Activated CD8-positive, alpha-beta memory T cell treated with anti-CD3 and anti-CD28 coated beads, Interleukin-2, amount 50 U/mL, for 1 hour (primary cell): ENCODE data around the gene CDH13.

Experiments
- DNase-seq: peaks from one replicate; pipeline ENCODE4 v3.0.0-alpha.2; 2020; ENCODE audit errors: extremely low read depth

Gene CDH13

DNA sequence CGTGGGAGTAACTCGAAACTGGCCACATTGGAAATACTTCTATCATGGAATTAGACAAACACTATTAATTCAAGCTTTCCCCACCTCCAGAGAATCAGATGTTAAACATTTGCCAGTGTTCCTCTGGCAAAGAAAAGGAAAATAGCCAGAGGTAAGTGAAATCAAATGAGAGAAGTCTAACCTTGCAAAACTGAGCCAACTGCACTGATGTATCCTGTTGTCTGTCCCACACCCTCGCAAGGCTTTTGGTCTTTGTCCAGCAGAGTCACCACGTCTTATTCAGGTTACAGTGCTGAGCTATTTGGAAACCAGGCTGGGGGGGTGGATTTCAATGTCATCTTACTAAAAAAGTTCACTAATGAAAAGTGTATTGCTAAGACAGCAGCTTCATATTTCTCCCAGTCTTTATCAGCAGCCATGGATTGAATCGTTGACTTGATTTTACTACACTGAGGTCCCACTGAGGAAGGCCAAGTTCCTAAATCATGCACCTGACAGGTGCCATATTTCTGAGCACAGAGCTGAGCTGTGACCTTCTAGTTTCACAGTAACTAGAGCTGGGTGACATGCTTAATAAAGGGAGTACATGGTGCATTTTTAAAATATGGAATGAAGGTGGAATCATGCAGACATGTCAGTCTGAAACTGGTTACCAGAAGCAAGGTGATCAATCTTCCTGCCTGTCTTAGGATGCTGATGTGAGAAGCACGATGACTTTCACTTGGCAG, 1095.9 kb downstream of the CDH13 start:
- no peak for DNase-seq

DNA sequence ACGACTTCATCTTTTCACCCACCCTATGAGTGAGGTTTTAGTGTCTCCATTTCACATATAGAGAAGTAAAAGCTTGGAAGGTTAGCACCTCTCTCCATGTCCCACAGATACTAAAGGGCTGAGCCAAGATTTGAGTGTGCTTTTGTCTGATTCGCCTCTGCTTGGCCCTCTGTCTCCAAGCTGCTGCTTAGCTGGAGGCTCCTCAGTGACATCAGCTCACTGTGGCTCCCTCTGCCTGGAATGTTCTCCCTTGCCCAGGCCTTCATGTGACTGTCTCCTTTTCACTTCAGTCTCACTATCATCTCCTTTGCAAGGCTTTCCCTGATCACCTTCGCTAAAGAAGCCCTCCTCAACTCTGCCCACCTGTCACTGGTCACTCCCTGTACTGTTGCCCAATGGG, 1096.5 kb downstream of the CDH13 start:
- no peak for DNase-seq

DNA sequence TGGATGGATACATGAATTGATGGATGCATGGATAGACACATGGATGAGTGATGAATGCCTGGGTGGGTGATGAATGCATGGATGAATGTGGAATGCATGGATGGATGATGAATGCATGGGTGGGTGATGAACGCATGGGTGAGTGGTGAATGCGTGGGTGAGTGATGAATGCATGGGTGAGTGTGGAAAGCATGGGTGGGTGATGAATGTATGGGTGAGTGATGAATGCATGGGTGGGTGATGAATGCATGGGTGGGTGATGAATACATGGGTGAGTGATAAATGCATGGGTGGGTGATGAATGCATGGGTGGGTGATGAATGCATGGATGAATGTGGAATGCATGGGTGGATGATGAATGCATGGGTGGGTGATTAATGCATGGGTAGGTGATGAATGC, 1097.1 kb downstream of the CDH13 start:
- DNase-seq, result no peak

DNA sequence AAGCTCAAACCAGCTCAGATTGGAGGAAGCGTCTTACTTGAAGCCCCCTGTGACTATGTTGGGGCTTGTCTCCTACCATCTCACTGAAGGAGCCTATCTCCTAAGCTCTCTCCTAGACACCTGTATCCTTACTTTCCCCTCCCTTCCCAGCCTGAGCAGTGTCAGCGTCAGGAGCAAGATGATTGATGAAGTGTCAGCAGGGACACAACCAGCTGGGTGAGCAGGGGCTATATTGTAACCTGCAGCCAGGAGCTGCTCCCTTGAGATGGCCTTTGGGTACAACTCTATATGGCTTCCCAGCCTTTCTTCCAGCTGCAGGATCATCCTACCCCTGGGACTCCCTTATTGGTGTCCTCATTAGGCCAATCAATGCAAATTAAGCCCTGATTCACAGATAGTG, 1097.8 kb downstream of the CDH13 start:
- DNase-seq, result no peak

DNA sequence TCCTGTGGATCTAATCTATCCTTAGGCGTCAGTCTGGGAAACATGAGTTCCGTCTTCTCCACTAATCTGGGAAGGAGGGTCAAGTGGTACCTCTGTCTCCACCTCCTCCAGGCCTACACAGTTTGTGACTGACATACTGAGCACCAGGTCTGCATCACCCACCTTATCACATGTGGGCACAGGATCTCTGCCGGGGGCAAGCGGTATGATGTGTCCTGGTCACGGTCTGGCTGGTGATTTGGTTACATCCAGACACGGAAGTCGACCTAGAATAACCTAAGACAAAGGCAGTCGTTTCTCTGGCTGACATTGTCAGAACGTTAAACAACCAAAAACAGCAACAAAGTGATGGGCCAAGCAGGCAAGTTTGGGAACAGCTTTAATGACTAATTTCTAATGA, 1098.5 kb downstream of the CDH13 start:
- no peak for DNase-seq

DNA sequence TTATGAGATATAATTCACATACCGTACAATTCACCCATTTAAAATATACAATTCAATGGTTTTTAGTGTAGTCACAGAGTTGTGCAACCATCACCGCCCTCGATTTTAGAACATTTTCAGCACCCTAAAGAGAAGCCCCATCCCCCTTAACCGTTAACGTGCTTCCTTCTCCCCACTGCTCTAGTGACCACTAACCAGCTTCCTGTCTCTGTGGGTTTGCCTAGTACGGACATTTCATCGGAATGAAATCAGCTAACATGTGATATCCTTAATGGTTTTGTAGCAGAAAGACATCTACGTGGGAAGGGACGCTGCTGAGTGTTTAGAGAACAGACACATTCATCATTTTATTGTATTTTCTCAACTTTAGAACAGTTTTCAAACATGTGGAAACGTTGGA, 1100.2 kb downstream of the CDH13 start:
- DNase-seq, result no peak

GRCh38 chr16:83727751-83728352, 1101.1 kb downstream of the CDH13 start:
- DNase-seq, result no peak

DNA sequence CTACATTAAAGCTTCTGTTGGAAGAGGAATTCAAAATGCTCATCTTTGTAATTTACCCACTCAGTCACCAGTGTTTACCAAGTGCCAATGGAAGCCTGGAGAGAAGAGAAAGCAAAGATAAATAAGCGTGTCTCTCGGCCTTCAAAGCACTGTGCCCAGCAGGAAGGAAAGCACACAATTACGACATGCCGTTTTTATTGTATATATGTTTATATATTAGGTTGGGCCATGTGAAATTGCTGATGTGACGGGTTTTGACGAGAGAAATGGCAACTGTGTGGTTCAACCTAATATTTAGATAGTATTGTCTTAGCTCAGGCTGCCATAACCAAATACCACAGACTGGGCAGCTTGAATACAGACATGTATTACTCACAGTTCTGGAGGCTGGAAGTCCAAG, 1101.7 kb downstream of the CDH13 start:
- no peak for DNase-seq

DNA sequence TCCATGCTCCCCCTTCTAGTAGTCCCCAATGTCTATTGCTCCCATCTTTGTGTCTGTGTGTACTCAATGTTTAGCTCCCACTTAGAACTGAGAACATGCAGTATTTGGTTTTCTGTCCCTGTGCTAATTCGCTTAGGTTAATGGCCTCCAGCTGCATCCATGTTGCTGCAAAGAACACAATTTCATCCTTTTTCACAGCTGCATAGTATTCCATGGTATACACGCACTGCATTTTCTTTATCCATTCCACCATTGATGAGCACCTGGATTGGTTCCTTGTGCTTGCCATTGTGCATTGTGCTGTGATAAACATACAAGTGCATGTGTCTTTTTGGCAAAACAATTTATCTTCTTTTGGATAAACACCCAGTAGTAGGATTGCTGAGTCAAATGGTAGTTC, 1104.0 kb downstream of the CDH13 start:
- no peak for DNase-seq

DNA sequence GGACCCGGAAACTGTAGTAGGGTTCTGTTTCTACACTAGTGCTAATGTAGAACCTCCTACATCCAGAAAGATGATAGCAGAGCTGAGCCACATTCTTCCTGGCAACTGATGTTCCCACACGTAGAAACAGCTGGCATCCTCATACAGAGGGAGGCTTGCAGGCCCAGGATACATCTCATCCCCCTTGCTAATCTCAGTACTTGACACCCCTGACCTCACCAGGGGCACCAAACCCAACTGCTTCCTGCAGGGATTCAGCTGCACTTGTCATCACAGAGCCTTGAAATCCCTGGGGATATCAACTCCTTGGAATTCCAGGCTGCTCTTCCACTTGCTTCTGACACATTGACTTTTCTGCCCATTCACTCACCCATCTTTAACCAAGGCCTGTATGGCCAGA, 1105.8 kb downstream of the CDH13 start:
- DNase-seq, result no peak

GRCh38 chr16:83733301-83733700, 1106.5 kb downstream of the CDH13 start:
- no peak for DNase-seq

DNA sequence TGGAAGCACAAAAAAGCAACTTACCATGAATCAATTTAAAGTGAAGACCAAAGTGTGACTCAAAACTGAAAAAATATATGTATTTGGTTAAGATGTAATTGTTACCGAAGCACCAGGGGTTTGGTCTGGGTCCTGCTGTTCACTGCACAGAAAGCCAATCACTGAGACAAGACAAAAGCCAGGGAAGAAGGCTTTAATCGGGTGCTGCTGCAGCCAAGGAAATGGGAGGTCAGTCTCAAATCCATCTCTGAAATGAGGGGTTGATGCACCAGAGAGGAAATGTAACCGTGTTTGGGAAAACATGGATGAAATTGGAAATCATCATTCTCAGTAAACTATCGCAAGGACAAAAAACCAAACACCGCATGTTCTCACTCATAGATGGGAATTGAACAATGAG, 1107.4 kb downstream of the CDH13 start:
- no peak for DNase-seq

DNA sequence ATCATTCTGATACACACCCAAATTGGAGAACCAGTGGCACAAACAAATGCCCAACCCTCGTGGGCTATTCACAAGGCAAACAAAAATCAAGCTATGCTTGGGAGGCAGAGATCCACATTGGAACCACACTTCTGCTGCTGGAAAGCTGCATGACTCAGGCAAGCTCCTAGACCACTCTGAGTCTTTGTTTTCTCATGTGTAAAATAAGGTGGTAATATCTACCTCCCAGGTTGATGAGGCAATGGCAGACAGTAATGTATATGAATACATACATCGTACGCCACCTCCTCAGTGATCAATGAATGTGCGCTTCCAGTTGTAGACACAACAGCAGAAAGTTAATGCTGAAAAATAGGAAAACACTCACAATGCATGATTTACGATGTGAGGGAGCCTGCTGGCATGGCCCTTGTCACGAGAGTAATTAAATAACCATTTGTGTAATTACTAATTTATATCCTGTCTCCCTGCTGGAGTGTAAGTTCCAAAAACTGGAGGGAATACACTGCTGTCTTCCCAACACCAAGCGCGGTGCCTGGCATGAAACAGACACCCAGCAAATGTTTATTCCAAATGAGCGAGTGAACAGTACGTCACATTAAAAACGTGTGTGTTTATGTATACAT, 1111.1 kb downstream of the CDH13 start:
- DNase-seq, result no peak

DNA sequence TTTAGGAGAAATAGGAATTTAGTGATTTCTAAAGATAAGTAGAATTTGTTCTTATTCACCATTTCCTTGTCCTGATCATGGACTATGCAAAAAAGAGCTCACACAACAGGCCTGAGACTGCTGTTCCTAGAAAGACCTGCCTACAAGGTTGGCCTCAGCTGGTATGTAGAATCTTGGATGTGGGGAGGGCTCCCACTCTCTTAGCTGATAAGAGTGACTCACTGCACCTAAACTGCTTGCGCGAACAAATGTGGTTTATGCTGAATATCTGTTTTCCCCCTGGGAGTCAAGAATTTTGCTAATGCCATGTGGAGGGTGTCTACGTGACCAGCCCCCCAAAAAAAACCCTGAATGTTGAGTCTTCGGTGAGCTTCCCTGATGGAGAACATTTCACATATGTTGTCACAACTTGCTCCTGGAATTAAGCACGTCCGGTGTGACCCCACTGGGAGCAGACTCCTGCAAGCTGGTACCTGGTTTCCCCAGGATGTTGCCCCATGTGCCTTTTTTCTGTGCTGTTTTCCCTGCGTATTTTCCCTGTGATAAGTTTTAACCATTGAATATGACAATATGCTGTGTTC, 1112.2 kb downstream of the CDH13 start:
- no peak for DNase-seq

- DNase-seq, result no peak
These were observed 1115.5 kb downstream of the CDH13 start for GRCh38 chr16:83742124-83742899.

GRCh38 chr16:83743241-83743640, 1116.5 kb downstream of the CDH13 start:
- no peak for DNase-seq

DNA sequence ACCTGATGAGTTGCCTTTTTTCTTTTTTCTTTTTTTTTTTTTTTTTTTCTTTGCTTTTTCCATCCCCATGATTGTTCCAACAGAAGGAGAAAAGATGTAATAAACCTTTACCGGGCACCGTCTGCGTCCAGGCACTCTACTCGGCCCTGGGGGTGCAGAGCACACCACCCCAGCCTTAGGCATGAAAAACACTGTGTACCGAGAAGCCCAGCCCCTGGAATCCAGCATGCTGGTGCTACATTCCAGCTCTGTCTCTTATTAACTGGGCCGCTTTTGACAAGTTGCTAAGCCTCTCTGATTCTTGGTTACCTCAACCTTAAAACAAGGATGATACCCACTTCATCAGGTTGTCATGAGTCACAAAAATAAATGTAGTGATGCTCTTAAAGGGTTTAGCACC, 1117.0 kb downstream of the CDH13 start:
- no peak for DNase-seq

- no peak for DNase-seq
These were observed 1117.7 kb downstream of the CDH13 start for GRCh38 chr16:83744441-83744981.

DNA sequence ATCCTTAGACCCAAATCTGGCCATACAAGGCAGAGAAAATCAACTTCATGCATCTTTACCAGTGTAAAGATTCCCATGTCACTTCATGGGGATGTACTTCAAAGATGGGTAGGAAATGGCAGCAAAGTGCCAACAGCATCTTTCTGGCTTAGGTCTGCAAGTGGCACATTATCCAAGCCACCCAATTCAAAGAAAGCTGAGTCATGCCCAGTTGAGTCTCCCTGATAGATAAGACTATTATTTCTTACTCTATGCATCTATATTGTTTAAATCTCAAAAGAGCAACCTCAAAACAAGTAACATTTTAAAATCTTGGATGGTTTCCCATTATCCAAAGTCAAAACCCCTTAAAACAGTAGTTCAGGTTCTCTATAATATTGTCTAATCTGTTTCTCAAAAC, 1119.8 kb downstream of the CDH13 start:
- no peak for DNase-seq

DNA sequence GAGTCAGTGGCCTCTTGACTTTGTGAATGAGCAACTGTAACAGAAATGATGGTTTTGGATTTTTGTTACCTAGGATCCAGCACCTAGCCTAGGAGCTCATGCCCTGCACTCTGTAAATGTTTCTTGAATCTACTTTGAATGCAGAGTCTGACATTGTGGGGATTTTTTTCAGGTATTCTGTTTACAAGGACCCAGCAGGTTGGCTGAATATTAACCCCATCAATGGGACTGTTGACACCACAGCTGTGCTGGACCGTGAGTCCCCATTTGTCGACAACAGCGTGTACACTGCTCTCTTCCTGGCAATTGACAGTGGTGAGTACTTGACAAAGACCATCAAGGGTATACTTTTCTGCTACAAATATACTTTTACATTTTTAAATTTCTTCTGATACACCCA, 1121.2 kb downstream of the CDH13 start:
- DNase-seq, result no peak

DNA sequence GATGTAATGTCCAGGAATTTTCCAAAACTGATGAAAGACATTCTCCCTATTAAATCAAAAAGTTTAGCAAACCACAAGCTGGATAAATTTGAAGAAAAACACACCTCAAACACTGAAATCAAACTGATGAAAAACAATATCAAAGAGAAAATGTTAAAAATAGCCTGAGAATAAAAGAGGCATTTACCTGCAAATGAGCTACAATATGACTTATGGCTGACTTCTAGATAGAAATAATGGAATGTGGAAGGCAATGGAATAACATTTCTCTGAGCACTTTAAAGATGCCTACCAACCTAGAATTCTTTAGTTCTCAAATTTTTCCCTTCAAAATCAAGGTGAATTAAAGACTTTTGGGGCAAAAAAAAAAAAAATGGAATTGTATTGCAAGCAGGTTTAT, 1128.6 kb downstream of the CDH13 start:
- no peak for DNase-seq
